Measurements from ENCODE around the gene CROCC2.

The CROCC2 gene

GRCh38 chr2:240875228-240876034, 30.7 kb upstream of the CROCC2 start:
- no peak for TF ChIP-seq ZNF350 (tag by site-specific recombination; IDR thresholded peaks at IDR 0.05)
- Histone ChIP-seq H3K9me3 (ENCODE audit: control insufficient read depth, insufficient read depth, low read depth, low read length) (no peaks in the 10 kb centered on the region), H3K4me3 (ENCODE audit: low read depth, low read length) (no peak overlapping the region), H3K36me3 (ENCODE audit: control insufficient read depth in 2 of 2, insufficient read depth in 1 of 2, low read length in 2 of 2) (no peaks in the 10 kb centered on the region), H3K4me1 (ENCODE audit: control insufficient read depth, insufficient read depth, low read length) (no peaks in the 10 kb centered on the region), H3K27ac (ENCODE audit: extremely low read depth, low read depth, low read length) (no peak overlapping the region)
- ChIA-PET POLR2A (interaction anchor here (0.8 kb wide), 1 partner anchor 11 kb away, joined by 3 read pairs; no protein-coding TSS in a partner anchor), CTCF (no interaction called here)

DNA sequence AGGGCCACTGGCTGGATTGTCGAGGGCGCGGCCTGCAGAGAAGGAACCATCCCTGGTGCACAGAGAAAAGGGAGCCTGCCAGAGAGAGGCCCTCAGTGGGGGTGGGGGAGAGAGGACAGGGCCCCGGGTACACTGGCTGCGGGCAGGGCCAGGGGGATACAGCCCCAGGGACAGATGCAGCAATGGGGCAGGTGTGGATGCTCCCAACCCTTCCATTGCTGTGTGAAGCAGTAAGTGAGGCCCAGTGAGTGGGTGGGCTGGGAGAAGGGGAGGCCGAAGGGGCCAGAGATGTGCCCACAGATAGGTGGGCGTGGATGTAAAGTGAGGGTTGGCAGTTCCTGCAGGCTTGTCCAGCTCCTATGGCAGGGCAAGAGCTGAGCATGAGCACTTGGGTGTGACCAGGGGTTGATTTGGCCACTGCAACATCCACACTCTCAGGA, 30.1 kb upstream of the CROCC2 start:
- Histone ChIP-seq H3K36me3 (ENCODE audit: control insufficient read depth in 2 of 2, insufficient read depth in 1 of 2, low read length in 2 of 2) (no peaks in the 10 kb centered on the region), H3K9me3 (ENCODE audit: control insufficient read depth, insufficient read depth, low read depth, low read length) (no peaks in the 10 kb centered on the region), H3K4me3 (ENCODE audit: low read depth, low read length) (no peak overlapping the region), H3K4me1 (ENCODE audit: control insufficient read depth, insufficient read depth, low read length) (no peaks in the 10 kb centered on the region), H3K27ac (ENCODE audit: extremely low read depth, low read depth, low read length) (no peak overlapping the region)
- ChIA-PET POLR2A (interaction anchor here (0.8 kb wide), 1 partner anchor 12 kb away, joined by 3 read pairs; no protein-coding TSS in a partner anchor), CTCF (no interaction called here)
- TF ChIP-seq, protein P1, sequence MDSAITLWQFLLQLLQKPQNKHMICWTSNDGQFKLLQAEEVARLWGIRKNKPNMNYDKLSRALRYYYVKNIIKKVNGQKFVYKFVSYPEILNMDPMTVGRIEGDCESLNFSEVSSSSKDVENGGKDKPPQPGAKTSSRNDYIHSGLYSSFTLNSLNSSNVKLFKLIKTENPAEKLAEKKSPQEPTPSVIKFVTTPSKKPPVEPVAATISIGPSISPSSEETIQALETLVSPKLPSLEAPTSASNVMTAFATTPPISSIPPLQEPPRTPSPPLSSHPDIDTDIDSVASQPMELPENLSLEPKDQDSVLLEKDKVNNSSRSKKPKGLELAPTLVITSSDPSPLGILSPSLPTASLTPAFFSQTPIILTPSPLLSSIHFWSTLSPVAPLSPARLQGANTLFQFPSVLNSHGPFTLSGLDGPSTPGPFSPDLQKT (IDR thresholded peaks at IDR 0.05; ENCODE audit: borderline replicate concordance, low read depth, low read length) = no peak
- no peak for TF ChIP-seq ZNF624 (tag by site-specific recombination; IDR thresholded peaks at IDR 0.05)
- peak; percentile 65 for TF ChIP-seq ZFHX2 (tag by site-specific recombination; conservative IDR thresholded peaks at IDR 0.05)
- TF ChIP-seq FEZF1 (tag by site-specific recombination; IDR thresholded peaks at IDR 0.05) = no peak
- no peak for TF ChIP-seq ZNF37A (tag by site-specific recombination; IDR thresholded peaks at IDR 0.05)
- TF ChIP-seq MZF1 (tag by site-specific recombination; IDR thresholded peaks at IDR 0.05; ENCODE audit: borderline replicate concordance) = no peak
- no peak for TF ChIP-seq ZIC2 (tag by site-specific recombination; IDR thresholded peaks at IDR 0.05)
- no peak for TF ChIP-seq OVOL3 (tag by site-specific recombination; IDR thresholded peaks at IDR 0.05)
- TF ChIP-seq, protein P2, sequence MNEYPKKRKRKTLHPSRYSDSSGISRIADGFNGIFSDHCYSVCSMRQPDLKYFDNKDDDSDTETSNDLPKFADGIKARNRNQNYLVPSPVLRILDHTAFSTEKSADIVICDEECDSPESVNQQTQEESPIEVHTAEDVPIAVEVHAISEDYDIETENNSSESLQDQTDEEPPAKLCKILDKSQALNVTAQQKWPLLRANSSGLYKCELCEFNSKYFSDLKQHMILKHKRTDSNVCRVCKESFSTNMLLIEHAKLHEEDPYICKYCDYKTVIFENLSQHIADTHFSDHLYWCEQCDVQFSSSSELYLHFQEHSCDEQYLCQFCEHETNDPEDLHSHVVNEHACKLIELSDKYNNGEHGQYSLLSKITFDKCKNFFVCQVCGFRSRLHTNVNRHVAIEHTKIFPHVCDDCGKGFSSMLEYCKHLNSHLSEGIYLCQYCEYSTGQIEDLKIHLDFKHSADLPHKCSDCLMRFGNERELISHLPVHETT (tag by site-specific recombination; IDR thresholded peaks at IDR 0.05) = no peak
- no peak for TF ChIP-seq ZNF391 (tag by site-specific recombination; IDR thresholded peaks at IDR 0.05; ENCODE audit: borderline replicate concordance, low read depth)
- TF ChIP-seq ZNF10 (tag by site-specific recombination; IDR thresholded peaks at IDR 0.05) = no peak
- no peak for TF ChIP-seq SP3 (tag by site-specific recombination; IDR thresholded peaks at IDR 0.05)
- TF ChIP-seq ZNF645 (tag by site-specific recombination; IDR thresholded peaks at IDR 0.05) = no peak
- TF ChIP-seq EGR2 (tag by site-specific recombination; IDR thresholded peaks at IDR 0.05; ENCODE audit: low read depth) = peak; percentile 56
- no peak for TF ChIP-seq ZBTB1 (tag by site-specific recombination; IDR thresholded peaks at IDR 0.05)
- no peak for TF ChIP-seq ZNF843 (tag by site-specific recombination; IDR thresholded peaks at IDR 0.05)
- TF ChIP-seq REPIN1 (tag by site-specific recombination; IDR thresholded peaks at IDR 0.05; ENCODE audit: low read depth) = no peak
